ENCODE results near the gene TEX261. TPM values are rescaled to one million over a fixed set of nuclear protein-coding genes. Genes with fewer than 3 reads are reported as not detected.
"Not testable (repeated sequence)": the region's sequence is repeated elsewhere in the genome, so short reads cannot be mapped to it uniquely, and the experiment has no call there.

Gene TEX261
- total RNA-seq, 1 donor from 2014 or later: 54.1 TPM

DNA sequence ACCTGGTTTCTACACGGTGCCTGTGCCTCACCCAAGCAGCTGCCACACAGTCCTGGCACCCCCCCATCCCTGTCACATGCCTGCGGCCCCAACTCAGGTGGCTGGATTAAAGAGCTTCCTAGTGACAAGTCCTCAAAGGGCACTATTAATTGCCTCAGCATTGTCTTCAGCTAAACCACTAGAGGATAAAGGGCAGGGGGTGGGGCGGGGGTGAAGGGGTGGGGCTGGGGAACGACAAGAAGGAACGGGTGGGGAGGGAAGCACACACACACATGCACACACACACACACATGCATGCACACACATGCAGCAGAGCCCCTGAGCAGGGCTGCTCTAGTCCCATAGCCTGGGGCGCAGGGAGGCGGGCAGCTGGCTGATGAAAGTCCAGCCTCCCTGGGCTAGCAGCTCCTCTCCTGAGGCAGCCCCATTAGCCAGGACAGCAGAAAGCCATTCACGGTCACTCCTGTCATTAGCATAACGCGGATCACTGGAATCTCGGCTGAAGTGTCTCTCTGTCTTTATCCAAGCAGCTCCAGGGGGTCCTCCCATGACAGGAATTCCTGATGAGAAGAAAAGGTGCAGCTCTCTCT lies 7.4 kb upstream of the TEX261 start:
- Mint-ChIP-seq H3K4me1 (peaks cover 9% of the 10 kb centered on the region), H3K27ac (no peak overlapping the region), H3K27me3 (peaks cover 11% of the 10 kb centered on the region), H3K9me3 (no peaks in the 10 kb centered on the region), H3K4me3 (no peak overlapping the region), H3K36me3 (ENCODE audit: low read depth) (no peaks in the 10 kb centered on the region)
- ATAC-seq (ENCODE audit: low read depth): no peak
- intact Hi-C loops (cut with micrococcal nuclease): loop anchor here (1.0 to 5.0 kb wide), 5 partner anchors 18 to 700 kb away; partner anchors contain the start of gene FAM136A
- DNase-seq: no peak
- TF ChIP-seq, protein P1, sequence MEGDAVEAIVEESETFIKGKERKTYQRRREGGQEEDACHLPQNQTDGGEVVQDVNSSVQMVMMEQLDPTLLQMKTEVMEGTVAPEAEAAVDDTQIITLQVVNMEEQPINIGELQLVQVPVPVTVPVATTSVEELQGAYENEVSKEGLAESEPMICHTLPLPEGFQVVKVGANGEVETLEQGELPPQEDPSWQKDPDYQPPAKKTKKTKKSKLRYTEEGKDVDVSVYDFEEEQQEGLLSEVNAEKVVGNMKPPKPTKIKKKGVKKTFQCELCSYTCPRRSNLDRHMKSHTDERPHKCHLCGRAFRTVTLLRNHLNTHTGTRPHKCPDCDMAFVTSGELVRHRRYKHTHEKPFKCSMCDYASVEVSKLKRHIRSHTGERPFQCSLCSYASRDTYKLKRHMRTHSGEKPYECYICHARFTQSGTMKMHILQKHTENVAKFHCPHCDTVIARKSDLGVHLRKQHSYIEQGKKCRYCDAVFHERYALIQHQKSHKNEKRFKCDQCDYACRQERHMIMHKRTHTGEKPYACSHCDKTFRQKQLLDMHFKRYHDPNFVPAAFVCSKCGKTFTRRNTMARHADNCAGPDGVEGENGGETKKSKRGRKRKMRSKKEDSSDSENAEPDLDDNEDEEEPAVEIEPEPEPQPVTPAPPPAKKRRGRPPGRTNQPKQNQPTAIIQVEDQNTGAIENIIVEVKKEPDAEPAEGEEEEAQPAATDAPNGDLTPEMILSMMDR (IDR thresholded peaks at IDR 0.05): no peak
- POLR2A ChIA-PET: interaction anchor here (0.6 to 1.0 kb wide), 2 partner anchors 66 to 212 kb away, joined by 3 to 4 read pairs; no protein-coding TSS in a partner anchor
- CTCF ChIA-PET: interaction anchor here (0.6 to 2.4 kb wide), 10 partner anchors 13 to 213 kb away, joined by 3 to 24 read pairs (median 3); no protein-coding TSS in a partner anchor

DNA sequence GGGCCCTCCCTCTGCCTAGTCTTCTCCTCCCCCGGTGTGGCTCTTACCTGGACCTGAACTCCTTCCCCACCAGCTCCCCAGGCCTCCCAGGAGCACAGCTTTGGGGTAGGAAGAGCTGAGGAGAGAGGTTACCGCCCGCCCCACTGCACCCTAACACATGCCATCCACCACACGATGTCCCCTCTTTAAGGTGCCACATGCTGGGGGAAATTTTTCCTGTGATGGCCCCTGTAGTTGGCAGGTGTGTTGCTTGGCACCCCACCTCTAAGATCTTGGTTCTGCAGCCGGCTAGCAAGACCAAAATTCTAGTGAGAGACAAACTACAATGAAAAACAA lies 6.9 kb upstream of the TEX261 start:
- no peaks in the 10 kb centered on the region for H3K36me3 Mint-ChIP-seq (ENCODE audit: low read depth)
- H3K9me3 Mint-ChIP-seq: no peaks in the 10 kb centered on the region
- no peak overlapping the region for H3K4me3 Mint-ChIP-seq
- peaks cover 11% of the 10 kb centered on the region for H3K27me3 Mint-ChIP-seq
- no peak overlapping the region for H3K27ac Mint-ChIP-seq
- ChIA-PET CTCF (interaction anchor here (0.6 to 2.4 kb wide), 11 partner anchors 12 to 212 kb away, joined by 3 to 24 read pairs (median 3); no protein-coding TSS in a partner anchor), POLR2A (interaction anchor here (0.5 to 1.0 kb wide), 4 partner anchors 36 to 812 kb away, joined by 3 to 4 read pairs (median 4); no protein-coding TSS in a partner anchor)
- TF ChIP-seq, protein P1 (IDR thresholded peaks at IDR 0.05): no peak
- intact Hi-C loops (cut with micrococcal nuclease): loop anchor here (1.0 to 5.0 kb wide), 5 partner anchors 17 to 699 kb away; partner anchors contain the start of gene FAM136A
- no peak for DNase-seq
- H3K4me1 Mint-ChIP-seq: peaks cover 9% of the 10 kb centered on the region
- no peak for ATAC-seq (ENCODE audit: low read depth)

DNA sequence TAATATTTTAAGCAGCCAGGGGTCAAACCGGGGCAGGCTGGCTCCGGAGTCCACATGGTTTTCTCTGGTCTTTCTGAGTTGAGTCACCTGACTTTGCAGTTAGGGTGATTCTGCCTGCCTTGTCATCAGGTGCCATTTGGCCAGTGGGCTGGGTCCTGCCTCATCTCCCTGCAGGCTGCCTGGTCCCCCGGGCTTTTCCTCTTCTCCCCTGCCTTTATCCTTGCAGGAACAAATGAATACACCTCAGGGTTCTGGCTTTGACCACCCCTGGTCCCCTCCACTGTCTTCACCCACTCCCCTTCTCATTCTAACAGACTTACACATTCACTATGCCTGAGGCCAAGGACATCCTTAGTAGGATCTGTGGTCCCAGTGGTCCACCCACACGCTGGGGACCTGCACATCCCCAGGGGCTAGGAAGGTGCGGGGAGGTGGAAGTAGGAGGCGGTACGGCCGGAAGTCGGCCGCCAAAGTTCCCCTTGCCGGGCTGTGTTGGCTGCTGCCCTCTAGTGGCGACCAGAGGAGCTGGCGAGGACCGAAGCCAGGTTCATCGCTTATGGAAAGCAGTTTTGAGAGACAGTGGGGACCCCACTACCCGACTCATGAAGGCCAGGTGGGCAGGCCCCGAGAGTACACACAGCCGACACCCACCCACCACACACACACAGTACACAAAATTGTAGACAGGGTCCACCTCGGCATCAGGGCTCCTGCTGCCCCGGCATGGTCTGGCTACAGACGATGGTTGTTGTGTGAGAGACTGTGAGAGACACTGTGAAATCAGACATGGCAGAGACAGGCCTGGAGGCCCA lies 6.3 kb upstream of the TEX261 start:
- no peaks in the 10 kb centered on the region for H3K9me3 Mint-ChIP-seq
- intact Hi-C loops (cut with micrococcal nuclease): loop anchor here (1.0 to 5.0 kb wide), 5 partner anchors 17 to 699 kb away; partner anchors contain the start of gene FAM136A
- peak overlapping the region; percentile 53 for H3K27ac Mint-ChIP-seq
- DNase-seq: peak; percentile 71
- H3K27me3 Mint-ChIP-seq: peaks cover 11% of the 10 kb centered on the region
- TF ChIP-seq, protein P1 (IDR thresholded peaks at IDR 0.05): peak; percentile 51
- H3K4me3 Mint-ChIP-seq: peak overlapping the region; percentile 77
- ATAC-seq (ENCODE audit: low read depth): peak; percentile 98
- ChIA-PET CTCF (interaction anchor here (1.0 to 2.4 kb wide), 10 partner anchors 11 to 212 kb away, joined by 3 to 24 read pairs (median 3); no protein-coding TSS in a partner anchor), POLR2A (interaction anchor here (0.5 to 1.2 kb wide), 4 partner anchors 35 to 811 kb away, joined by 3 to 4 read pairs (median 4); no protein-coding TSS in a partner anchor)
- H3K36me3 Mint-ChIP-seq (ENCODE audit: low read depth): no peaks in the 10 kb centered on the region
- peaks cover 10% of the 10 kb centered on the region for H3K4me1 Mint-ChIP-seq

DNA sequence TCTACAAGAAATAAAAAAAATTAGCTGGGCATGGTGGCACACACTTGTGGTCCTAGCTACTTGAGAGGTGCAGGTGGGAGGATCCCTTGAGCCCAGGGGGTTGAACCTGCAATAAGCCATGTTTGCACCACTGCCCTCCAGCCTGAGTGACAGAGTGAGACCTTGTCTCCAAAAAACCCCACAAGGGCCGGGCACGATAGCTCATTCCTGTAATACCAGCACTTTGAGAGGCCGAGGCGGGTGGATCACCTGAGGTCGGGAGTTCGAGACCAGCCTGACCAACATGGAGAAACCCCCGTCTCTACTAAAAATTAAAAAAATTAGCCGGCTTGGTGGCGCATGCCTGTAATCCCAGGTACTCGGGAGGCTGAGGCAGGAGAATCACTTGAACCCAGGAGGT lies 5.3 kb upstream of the TEX261 start:
- H3K4me3 Mint-ChIP-seq; DNase-seq; H3K9me3 Mint-ChIP-seq; H3K27ac Mint-ChIP-seq; H3K27me3 Mint-ChIP-seq; H3K36me3 Mint-ChIP-seq (ENCODE audit: low read depth); ATAC-seq (ENCODE audit: low read depth): not testable (repeated sequence)
- intact Hi-C loops (cut with micrococcal nuclease): loop anchor here (5.0 to 10.0 kb wide), 3 partner anchors 128 to 1085 kb away; partner anchors contain the start of genes FAM136A and MXD1
- CTCF ChIA-PET: interaction anchor here (1.2 to 2.4 kb wide), 3 partner anchors 34 to 130 kb away, joined by 3 to 24 read pairs (median 7); no protein-coding TSS in a partner anchor
- H3K4me1 Mint-ChIP-seq: peaks cover 17% of the 10 kb centered on the region
- POLR2A ChIA-PET: interaction anchor here (1.2 kb wide), 1 partner anchor 72 kb away, joined by 4 read pairs; no protein-coding TSS in a partner anchor

DNA sequence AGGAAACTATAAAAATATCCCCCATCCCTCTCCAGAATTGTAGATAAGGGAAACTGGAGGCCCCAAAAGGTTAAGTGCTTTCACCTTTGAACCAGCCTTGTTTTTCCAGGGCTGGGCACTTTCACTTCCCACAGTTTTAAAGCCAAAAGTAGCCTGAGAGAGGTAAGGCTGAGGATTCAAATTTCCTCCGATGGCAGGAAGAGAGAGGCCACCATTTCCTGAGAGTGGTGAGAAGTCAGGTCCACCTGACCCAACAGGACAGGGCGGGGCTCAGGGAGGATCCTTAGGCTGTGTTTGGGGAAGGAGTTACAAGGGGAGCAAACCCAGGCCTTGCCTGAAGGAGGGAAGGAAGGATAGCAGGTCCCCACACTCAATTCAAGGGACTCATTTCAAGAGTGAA lies 4.7 kb upstream of the TEX261 start:
- Mint-ChIP-seq H3K27ac (peak overlapping the region; percentile 35), H3K4me3 (no peak overlapping the region), H3K4me1 (peaks cover 17% of the 10 kb centered on the region), H3K36me3 (ENCODE audit: low read depth) (no peaks in the 10 kb centered on the region), H3K9me3 (no peaks in the 10 kb centered on the region), H3K27me3 (peaks cover 5% of the 10 kb centered on the region)
- no peak for ATAC-seq (ENCODE audit: low read depth)
- CTCF ChIA-PET: interaction anchor here (0.7 to 2.2 kb wide), 3 partner anchors 10 to 401 kb away, joined by 3 to 7 read pairs (median 3); no protein-coding TSS in a partner anchor
- POLR2A ChIA-PET: interaction anchor here (0.8 kb wide), 1 partner anchor 68 kb away, joined by 3 read pairs; no protein-coding TSS in a partner anchor
- DNase-seq: peak; percentile 4
- intact Hi-C loops (cut with micrococcal nuclease): loop anchor here (10.0 kb wide), 1 partner anchor 1085 kb away; the partner anchor contains the start of gene MXD1
- TF ChIP-seq, protein P1 (IDR thresholded peaks at IDR 0.05): no peak

DNA sequence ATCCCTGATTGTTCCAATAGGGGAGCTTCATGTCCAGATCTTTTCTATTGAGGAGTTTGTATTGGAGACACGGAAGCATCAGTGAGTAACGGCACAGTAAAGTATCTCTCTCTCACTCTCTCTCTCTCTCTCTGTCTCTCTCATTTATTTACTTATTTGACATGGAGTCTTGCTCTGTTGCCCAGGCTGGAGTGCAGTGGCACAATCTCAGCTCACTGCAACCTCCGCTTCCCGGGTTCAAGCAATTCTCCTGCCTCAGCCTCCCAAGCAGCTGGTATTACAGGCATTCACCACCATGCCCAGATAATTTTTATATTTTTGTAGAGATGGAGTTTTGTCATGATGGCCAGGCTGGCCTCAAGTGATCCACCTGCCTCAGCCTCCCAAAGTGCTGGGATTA lies 4.2 kb upstream of the TEX261 start:
- ATAC-seq (ENCODE audit: low read depth); H3K9me3 Mint-ChIP-seq; H3K36me3 Mint-ChIP-seq (ENCODE audit: low read depth); H3K27me3 Mint-ChIP-seq; H3K4me3 Mint-ChIP-seq; DNase-seq; H3K27ac Mint-ChIP-seq: not testable (repeated sequence)
- intact Hi-C loops (cut with micrococcal nuclease): loop anchor here (10.0 kb wide), 1 partner anchor 1084 kb away; the partner anchor contains the start of gene MXD1
- peaks cover 20% of the 10 kb centered on the region for H3K4me1 Mint-ChIP-seq
- ChIA-PET CTCF (interaction anchor here (0.7 kb wide), 2 partner anchors 10 to 401 kb away, joined by 3 read pairs; no protein-coding TSS in a partner anchor), POLR2A (interaction anchor here (0.8 kb wide), 1 partner anchor 69 kb away, joined by 3 read pairs; no protein-coding TSS in a partner anchor)

Measured in activated B cell treated with CpG ODN at 0.5 μM for 24 hours (primary cell).